Activated CD8-positive, alpha-beta T cell treated with anti-CD3 and anti-CD28 coated beads for 36 hours (primary cell): ENCODE results near the gene FILIP1L. TPM values are rescaled to one million over a fixed set of nuclear protein-coding genes. Genes with fewer than 3 reads are reported as not detected.

Experiments
- ATAC-seq: fragments of 200-7000 bp; cut with Tn5 transposase; one replicate; pipeline ENCODE4 v1.10.0; 2021; ENCODE audit warnings: mild to moderate bottlenecking, moderate library complexity
- CTCF ChIA-PET: fragments of 350-600 bp; sonication (Branson Sonifier 250); formaldehyde crosslinking; loops from one replicate; lab custom pipeline; 2021; ENCODE audit warnings: antibody characterized with exemption; lab: Charles Lee
- POLR2A ChIA-PET: fragments of 350-600 bp; sonication (Branson Sonifier 250); formaldehyde crosslinking; loops from one replicate; lab custom pipeline; 2021; ENCODE audit warnings: antibody characterized with exemption; lab: Charles Lee
- DNase-seq: peaks from one replicate; pipeline ENCODE4 v3.0.0-alpha.2; 2020
- H3K27ac Mint-ChIP-seq: one replicate; pipeline ENCODE4 v1.8.0; 2021; ENCODE audit warnings: mild to moderate bottlenecking, mixed read lengths
- H3K27me3 Mint-ChIP-seq: one replicate; pipeline ENCODE4 v1.8.0; 2021; ENCODE audit warnings: mixed read lengths
- H3K36me3 Mint-ChIP-seq: one replicate; pipeline ENCODE4 v1.8.0; 2021; ENCODE audit warnings: low read depth, mixed read lengths
- H3K4me1 Mint-ChIP-seq: one replicate; pipeline ENCODE4 v1.8.0; 2021; ENCODE audit warnings: low read depth, mixed read lengths
- H3K4me3 Mint-ChIP-seq: one replicate; pipeline ENCODE4 v1.8.0; 2021; ENCODE audit warnings: mild to moderate bottlenecking, moderate library complexity, mixed read lengths
- H3K9me3 Mint-ChIP-seq: one replicate; pipeline ENCODE4 v1.8.0; 2021; ENCODE audit warnings: mixed read lengths
- CTCF ChIP-seq: fragments of 200-600 bp; IDR thresholded peaks from one replicate; pipeline ENCODE4 v1.8.0; 2022; ENCODE audit warnings: antibody characterized with exemption, mild to moderate bottlenecking
- intact Hi-C: fragments of 100-400 bp; cut with micrococcal nuclease; formaldehyde crosslinking; loops from one replicate; pipeline ENCODE4 v1.10.0; 2022
- total RNA-seq, 2 experiments: library from RNA; stranded (reverse); gene quantifications; one replicate each; pipeline ENCODE4 v1.2.3, GENCODE V29; 2021

Gene FILIP1L
- total RNA-seq, 2 experiments from 2014 or later = 0.11 to 0.13 TPM

- Mint-ChIP-seq H3K4me1 (peaks cover 33% of the 10 kb centered on the region), H3K36me3 (peaks cover 35% of the 10 kb centered on the region), H3K4me3 (no peak overlapping the region), H3K27ac (peak overlapping the region; percentile 93), H3K9me3 (peaks cover 2% of the 10 kb centered on the region), H3K27me3 (no peaks in the 10 kb centered on the region)
- no peak for TF ChIP-seq CTCF
- intact Hi-C loops = no loop called here
- ChIA-PET CTCF (interaction anchor here (0.5 to 3.7 kb wide), 8 partner anchors 14 to 271 kb away, joined by 3 to 16 read pairs (median 5); no protein-coding TSS in a partner anchor), POLR2A (interaction anchor here (1.0 to 1.4 kb wide), 3 partner anchors 13 to 286 kb away, joined by 3 read pairs; partner anchors contain the start of gene CMSS1)
- ATAC-seq (peak; percentile 88), DNase-seq (peak; percentile 60)
Observed at GRCh38 chr3:100103558-100104441, 10.5 kb downstream of the FILIP1L start.

- H3K4me3 Mint-ChIP-seq = no peak overlapping the region
- DNase-seq (no peak), ATAC-seq (no peak)
- ChIA-PET POLR2A (no interaction called here), CTCF (interaction anchor here (1.2 kb wide), 2 partner anchors 29 to 151 kb away, joined by 3 to 4 read pairs; no protein-coding TSS in a partner anchor)
- H3K36me3 Mint-ChIP-seq = peaks cover 33% of the 10 kb centered on the region
- H3K4me1 Mint-ChIP-seq = peaks cover 33% of the 10 kb centered on the region
- intact Hi-C loops = no loop called here
- peaks cover 2% of the 10 kb centered on the region for H3K9me3 Mint-ChIP-seq
- peak overlapping the region; percentile 21 for H3K27ac Mint-ChIP-seq
- H3K27me3 Mint-ChIP-seq = no peaks in the 10 kb centered on the region
- TF ChIP-seq CTCF = no peak
Observed at GRCh38 chr3:100102757-100103156, 11.5 kb downstream of the FILIP1L start.

DNA sequence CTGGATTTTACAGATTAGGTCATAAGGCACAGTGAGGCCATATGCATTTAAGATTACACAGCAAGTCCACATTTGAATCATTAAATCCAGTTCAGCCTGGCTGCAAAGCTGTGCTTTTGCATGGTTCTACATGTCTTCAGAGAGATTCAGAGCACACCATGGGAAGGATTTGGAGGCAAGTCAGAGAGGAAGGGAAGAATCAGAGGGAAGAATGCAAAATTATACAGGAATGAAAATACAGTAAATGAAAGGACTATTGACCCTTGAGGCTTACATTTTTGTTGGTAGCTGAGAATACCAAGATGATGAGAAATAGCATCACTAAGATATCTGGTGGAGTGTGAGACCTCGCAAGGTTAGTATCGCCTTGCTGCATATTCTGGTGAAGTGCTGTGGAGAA is 13.9 kb downstream of the FILIP1L start:
- Mint-ChIP-seq H3K27me3 (no peaks in the 10 kb centered on the region), H3K9me3 (peaks cover 2% of the 10 kb centered on the region), H3K36me3 (peaks cover 26% of the 10 kb centered on the region), H3K4me3 (no peak overlapping the region), H3K27ac (no peak overlapping the region), H3K4me1 (peaks cover 19% of the 10 kb centered on the region)
- POLR2A ChIA-PET = no interaction called here
- intact Hi-C loops = no loop called here
- no peak for ATAC-seq
- CTCF ChIA-PET = interaction anchor here (1.0 to 1.4 kb wide), 2 partner anchors 10 kb away, joined by 4 to 8 read pairs; no protein-coding TSS in a partner anchor
- no peak for TF ChIP-seq CTCF
- no peak for DNase-seq

DNA sequence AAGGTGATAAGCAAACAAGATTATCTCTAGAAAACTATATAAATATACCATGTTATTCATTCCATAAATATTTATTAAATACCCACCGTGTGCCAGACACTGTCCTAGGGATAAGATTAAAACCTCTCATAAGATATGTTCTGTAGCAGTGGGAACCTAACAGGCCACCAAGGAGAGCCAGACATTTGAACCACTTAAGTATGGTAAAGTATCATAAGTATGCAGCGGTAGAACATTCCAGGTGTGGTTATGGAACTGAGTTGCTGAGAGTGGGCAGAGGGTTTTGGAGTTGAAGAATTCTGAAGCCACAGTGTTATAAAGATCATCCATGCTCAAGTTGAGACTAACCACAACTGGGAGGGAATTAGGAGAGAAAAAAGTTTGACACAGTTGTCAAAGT is 14.7 kb downstream of the FILIP1L start:
- peaks cover 25% of the 10 kb centered on the region for H3K36me3 Mint-ChIP-seq
- intact Hi-C loops = no loop called here
- no peak for DNase-seq
- H3K4me1 Mint-ChIP-seq = peaks cover 11% of the 10 kb centered on the region
- ChIA-PET CTCF (interaction anchor here (1.2 to 2.1 kb wide), 2 partner anchors 9 to 31 kb away, joined by 7 to 9 read pairs; no protein-coding TSS in a partner anchor), POLR2A (no interaction called here)
- H3K27ac Mint-ChIP-seq = no peak overlapping the region
- no peaks in the 10 kb centered on the region for H3K27me3 Mint-ChIP-seq
- ATAC-seq = no peak
- no peak for TF ChIP-seq CTCF
- no peak overlapping the region for H3K4me3 Mint-ChIP-seq
- peaks cover 2% of the 10 kb centered on the region for H3K9me3 Mint-ChIP-seq

- ChIA-PET CTCF (interaction anchor here (0.7 to 2.1 kb wide), 3 partner anchors 9 to 280 kb away, joined by 3 to 9 read pairs (median 7); no protein-coding TSS in a partner anchor), POLR2A (no interaction called here)
- DNase-seq = no peak
- H3K27ac Mint-ChIP-seq = no peak overlapping the region
- no peak overlapping the region for H3K4me3 Mint-ChIP-seq
- peaks cover 2% of the 10 kb centered on the region for H3K4me1 Mint-ChIP-seq
- H3K36me3 Mint-ChIP-seq = peaks cover 21% of the 10 kb centered on the region
- TF ChIP-seq CTCF = no peak
- no peaks in the 10 kb centered on the region for H3K27me3 Mint-ChIP-seq
- intact Hi-C loops = no loop called here
- H3K9me3 Mint-ChIP-seq = peaks cover 2% of the 10 kb centered on the region
- ATAC-seq = no peak
Observed at GRCh38 chr3:100098784-100099070, 15.6 kb downstream of the FILIP1L start.
